Choroid plexus epithelial cell (primary cell): ENCODE measurements around the gene SH3TC2.

Experiments used
- DNase-seq: peaks from one replicate; pipeline ENCODE4 v3.0.0-alpha.2; 2010; ENCODE audit warnings: low read depth
- H3K4me3 ChIP-seq: 2 replicates; pipeline ENCODE4 v1.5.1; 2011; ENCODE audit warnings: low read depth, mild to moderate bottlenecking, control low read depth, low read length, moderate library complexity
- CTCF ChIP-seq: conservative IDR thresholded peaks from 2 replicates; pipeline ENCODE4 v1.5.1; 2011; ENCODE audit warnings: low read depth, mild to moderate bottlenecking, control low read depth, inconsistent platforms, low read length, moderate library complexity

Gene SH3TC2

GRCh38 chr5:149013796-149014195, 49.1 kb downstream of the SH3TC2 start:
- TF ChIP-seq CTCF = no peak
- DNase-seq = no peak
- no peak overlapping the region for H3K4me3 ChIP-seq

GRCh38 chr5:149012350-149012749, 50.5 kb downstream of the SH3TC2 start:
- TF ChIP-seq CTCF = no peak
- no peak overlapping the region for H3K4me3 ChIP-seq
- no peak for DNase-seq

- no peak overlapping the region for H3K4me3 ChIP-seq
- TF ChIP-seq CTCF = no peak
- no peak for DNase-seq
Observed at GRCh38 chr5:149011728-149012127, 51.1 kb downstream of the SH3TC2 start.

GRCh38 chr5:149011084-149011483, 51.8 kb downstream of the SH3TC2 start:
- no peak for DNase-seq
- no peak for TF ChIP-seq CTCF
- H3K4me3 ChIP-seq = no peak overlapping the region

GRCh38 chr5:149007174-149007573, 55.7 kb downstream of the SH3TC2 start:
- DNase-seq = peak; percentile 41
- H3K4me3 ChIP-seq = no peak overlapping the region
- TF ChIP-seq CTCF = no peak

- no peak for DNase-seq
- no peak for TF ChIP-seq CTCF
- no peak overlapping the region for H3K4me3 ChIP-seq
Observed at GRCh38 chr5:149006426-149006825, 56.4 kb downstream of the SH3TC2 start.

GRCh38 chr5:149005077-149005892, 57.6 kb downstream of the SH3TC2 start:
- TF ChIP-seq CTCF = no peak
- H3K4me3 ChIP-seq = no peak overlapping the region
- peak; percentile 62 for DNase-seq
